ENCODE data around the gene TDRD10.
"Not testable (repeated sequence)": the region's sequence is repeated elsewhere in the genome, so short reads cannot be mapped to it uniquely, and the experiment has no call there.

The TDRD10 gene

GRCh38 chr1:154517661-154518060 is 15.6 kb downstream of the TDRD10 start:
- no peak for DNase-seq

- no peak for DNase-seq
These were observed 17.6 kb downstream of the TDRD10 start for GRCh38 chr1:154519591-154519991.

GRCh38 chr1:154520333-154520732 is 18.3 kb downstream of the TDRD10 start:
- no peak for DNase-seq

DNA sequence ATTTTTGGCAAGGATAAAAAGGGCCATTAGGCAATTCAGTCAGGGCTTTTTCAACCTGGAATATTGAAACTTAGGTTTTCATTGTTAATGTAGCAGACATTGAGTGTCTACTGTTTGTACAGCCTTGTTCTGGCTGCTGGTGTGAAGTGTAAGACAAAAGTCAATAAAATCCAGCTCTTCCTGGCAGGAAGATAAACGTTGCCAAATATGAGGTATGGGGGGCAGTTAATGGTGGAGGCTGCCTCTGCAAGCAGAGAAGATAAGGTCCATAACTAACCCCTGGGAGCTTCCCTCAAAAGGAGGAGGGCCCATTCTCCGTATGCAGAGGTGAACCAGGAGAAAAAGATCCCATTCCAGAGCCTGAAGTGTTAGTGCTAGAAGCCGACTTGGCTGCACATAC is 19.7 kb downstream of the TDRD10 start:
- no peak for DNase-seq

DNA sequence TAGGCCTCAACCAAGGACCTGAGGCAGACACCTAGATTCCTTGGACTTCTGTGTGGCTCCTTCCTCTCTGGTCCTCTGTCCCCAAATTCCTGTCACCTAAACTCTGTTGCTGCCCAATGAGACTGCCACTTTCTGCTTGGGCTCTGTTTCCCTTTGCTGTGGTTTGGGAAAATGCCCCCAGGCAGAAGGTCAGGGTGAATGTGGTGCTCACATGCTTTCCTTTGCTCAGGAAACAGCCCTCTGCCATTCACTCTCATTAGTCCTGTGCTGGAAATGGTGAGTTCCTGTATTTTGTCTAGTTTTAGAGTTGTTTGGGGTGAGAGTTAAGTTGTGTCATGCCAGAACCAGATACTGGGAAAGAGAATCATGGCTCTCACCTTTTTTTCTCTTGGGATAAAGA is 22.9 kb downstream of the TDRD10 start:
- DNase-seq, result no peak

DNA sequence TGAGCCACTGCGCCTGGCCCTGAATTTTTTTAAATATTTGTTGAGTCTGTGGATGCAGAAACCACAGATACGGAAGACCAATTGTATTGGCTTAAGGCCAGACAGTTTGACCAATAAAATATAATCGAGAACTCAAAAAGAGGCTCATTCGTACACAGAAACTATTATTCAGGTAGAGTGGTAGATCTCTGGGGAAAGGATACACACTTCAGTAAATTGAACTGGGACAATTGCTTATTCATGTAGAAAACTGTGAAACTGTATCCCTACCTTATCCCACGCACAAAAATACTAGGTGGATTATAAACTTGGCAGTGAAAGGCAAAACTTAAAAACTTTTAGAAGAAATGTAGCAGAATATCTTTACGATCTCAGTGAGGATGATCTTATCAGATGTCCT is 25.2 kb downstream of the TDRD10 start:
- no peak for DNase-seq

- DNase-seq, result no peak
These were observed 27.3 kb downstream of the TDRD10 start for GRCh38 chr1:154529308-154529707.

DNA sequence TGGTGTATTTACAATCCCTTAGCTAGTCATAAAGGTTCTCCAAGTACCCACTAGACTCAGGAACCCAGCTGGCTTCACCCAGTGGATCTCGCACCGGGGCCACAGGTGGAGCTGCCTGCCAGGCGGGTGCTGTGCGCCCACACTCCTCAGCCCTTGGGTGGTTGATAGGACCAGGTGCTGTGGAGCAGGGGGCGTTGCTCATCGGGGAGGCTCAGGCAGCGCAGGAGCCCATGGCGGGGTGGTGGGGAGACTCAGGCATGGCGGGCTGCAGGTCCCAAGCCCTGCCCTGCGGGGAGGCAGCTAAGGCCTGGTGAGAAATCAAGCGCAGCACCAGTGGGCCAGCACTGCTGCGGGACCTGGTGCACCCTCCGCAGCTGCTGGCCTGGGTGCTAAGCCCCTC is 29.9 kb downstream of the TDRD10 start:
- DNase-seq, result not testable (repeated sequence)

DNA sequence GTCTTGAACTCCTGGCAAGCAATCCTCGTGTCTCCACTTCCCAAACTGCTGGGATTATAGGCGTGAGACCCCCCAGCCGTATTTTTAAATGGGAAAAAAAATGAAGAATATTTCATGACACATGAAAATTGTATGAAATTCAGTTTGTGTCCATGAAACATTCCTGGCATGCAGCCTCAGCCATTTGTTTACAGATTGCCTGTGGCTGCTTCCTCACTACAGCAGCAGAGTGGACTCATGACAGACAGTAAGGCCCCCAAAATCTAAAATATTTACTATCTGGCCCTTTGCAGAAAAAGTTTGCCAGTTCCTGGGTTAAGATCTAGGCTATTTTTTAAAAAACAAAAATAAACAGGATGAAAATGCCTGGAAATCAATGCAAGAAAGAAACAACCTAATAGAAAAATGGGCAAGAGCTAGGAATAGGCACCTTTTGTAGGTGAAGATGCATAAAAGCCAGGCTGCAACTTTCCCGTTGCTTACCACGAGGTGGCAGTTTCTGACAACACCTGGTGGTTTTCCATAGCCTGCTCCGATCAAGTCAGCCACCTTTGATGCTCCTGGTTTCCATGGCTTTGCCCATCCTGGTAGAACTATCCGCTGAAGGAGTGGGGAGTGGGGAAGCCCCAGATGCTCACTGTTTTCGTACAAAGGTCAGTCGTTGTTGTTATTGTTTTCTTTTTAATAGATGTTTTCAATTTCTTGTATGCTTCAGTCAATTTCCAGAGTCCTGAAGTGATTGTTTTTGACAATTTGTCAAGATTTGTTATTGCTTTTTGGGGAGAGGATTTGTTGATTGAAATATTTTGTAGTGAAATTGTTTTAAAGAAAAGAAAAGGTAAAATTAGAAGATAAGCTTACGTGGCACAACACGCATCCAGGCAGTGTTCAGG is 32.2 kb downstream of the TDRD10 start:
- no peak for DNase-seq

GRCh38 chr1:154536570-154536969 is 34.6 kb downstream of the TDRD10 start:
- DNase-seq, result no peak

GRCh38 chr1:154539486-154540483 is 37.8 kb downstream of the TDRD10 start:
- no peak for DNase-seq

DNA sequence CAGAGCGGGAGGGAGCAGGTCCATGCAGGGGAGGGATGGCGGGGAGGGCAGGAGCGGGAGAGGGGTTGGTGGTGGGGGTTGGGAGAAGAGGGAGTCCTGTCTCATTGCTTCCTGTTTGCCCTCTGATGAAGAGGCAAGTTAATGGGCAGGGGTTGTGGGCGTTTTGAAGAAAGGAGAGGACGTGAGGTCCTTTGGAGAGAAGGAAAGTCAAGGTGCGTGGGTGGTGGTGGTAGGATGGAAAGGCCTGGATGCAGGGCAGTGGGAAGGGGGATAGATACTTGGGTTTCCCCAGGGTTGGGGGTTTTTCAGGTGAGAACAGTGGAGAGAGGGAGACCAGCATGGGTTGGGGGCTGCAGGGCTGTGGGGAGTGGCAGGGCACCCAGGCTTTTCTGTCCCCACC is 39.2 kb downstream of the TDRD10 start:
- DNase-seq, result no peak

DNA sequence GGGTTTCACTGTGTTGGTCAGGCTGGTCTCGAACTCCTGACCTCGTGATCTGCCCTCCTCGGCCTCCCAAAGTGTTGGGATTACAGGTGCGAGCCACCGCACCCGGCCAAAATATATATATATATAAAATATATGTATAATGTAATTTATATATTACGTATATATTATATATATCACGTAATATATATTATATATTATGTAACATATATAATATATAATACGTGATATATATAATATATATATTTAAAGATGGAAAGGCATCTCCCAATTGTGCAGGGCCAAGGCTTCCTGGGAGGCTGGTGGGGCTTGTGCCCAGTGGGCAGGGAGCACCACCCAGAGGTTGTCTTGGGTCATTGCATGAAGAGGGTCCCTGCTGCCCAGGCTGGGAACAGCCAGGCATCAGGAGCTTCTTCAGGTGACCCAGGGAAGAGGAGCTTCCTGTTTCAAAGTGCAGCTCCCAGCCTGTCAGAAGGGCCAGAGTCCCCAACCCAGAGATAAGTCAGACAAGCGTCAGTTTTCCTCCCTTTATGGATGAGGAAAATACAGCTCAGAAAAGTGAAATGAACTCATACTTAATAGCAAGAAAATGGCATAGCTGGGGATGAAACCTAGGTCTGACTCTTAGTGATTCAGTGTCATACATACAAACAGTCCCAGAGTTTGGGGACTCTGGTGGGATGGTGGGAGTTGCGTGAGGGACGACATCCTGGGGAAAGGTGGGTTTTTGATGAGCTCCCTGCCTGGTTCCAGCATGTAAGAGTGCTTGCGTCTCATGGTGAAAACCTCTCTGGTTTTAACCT is 44.4 kb downstream of the TDRD10 start:
- no peak for DNase-seq

DNA sequence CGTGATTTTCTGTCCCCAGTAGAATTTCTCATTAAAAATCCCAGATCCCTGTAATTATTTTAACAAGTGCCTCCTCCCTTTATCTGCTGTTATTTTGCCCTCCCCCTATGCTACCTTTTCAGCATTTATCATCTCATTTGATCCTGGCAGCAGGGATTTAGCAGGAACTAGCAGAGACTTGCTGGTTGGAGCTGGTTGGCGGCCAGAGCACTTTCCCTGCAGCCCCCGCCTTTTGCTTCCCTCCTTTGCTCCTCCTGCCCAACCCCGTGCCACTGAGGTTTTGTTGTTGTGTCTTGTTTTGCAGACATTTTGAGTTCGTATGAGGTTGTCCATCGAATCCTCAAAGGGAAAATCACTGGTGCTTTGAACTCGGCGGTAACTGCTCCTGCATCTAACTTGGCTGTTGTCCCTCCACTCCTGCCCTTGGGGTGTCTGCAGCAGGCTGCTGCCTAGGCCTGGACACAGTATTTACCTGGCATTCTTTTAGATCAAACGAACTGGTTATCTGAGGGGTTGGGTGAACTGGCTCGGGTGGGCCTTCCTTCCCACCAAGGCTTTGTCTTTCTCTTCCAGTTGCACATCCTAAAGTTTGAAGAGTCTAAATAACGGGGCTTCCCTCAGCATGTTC is 45.2 kb downstream of the TDRD10 start:
- no peak for DNase-seq

GRCh38 chr1:154548028-154548427 is 46.0 kb downstream of the TDRD10 start:
- DNase-seq, result no peak

- no peak for DNase-seq
These were observed 47.3 kb downstream of the TDRD10 start for GRCh38 chr1:154549202-154549770.

DNA sequence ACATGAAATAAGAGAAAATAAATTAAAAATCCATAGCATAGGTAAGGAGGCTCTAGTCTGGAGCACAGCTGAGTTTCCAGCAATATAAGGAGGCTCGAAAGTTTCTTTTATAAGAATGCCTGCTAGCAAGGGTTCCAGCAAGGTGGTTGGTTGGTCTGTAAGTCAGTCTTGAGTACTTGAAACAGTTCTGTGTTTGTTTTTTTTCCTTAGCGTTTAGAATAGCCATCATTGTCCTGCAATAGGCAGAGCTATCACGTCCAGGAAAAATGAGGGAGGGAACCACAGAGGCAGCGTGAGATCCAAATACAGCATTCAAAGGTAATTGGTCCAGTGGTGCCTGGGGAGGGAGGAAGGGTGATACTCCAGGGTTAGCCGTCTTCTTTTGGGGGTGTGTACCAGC is 48.1 kb downstream of the TDRD10 start:
- DNase-seq, result no peak

DNA sequence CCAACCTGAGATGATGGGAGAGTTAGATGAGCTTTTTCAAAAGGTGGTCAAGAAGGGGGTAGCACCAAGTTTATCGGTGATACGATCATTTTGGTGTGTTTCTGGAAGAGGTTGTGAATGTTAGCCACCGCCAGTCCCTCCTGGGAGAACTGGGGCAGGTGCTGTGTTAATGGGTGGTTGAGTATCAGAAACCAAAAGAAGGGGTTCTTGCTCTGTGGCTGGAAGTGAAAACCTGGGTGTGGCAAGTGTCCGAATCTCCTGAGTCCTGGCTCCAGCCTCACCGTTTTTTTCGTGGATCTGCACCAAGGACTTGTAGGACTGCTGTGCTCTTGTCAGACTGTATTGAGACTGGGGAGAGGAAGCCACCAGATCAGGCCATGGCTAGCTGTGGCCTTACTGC is 48.6 kb downstream of the TDRD10 start:
- no peak for DNase-seq

DNA sequence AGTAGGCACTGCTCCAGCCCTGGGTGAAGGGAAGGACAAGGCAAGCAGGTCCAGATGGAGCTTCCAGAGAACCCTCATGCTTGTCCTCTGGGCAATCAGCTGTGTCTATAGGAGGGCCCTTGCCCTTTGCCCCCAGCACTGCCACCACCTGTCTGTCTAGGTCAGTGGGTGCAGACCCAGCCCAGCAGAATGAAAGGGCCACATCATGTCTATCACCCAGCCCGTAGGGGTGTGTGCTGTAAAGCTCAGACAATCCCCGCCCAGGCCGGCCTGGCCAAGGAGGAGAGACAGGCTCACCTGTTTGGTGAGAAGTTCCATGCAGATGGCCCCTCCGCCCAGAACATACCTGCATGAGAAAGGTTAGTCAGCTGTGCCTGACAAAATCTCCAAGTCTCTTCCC is 49.5 kb downstream of the TDRD10 start:
- DNase-seq, result no peak

DNA sequence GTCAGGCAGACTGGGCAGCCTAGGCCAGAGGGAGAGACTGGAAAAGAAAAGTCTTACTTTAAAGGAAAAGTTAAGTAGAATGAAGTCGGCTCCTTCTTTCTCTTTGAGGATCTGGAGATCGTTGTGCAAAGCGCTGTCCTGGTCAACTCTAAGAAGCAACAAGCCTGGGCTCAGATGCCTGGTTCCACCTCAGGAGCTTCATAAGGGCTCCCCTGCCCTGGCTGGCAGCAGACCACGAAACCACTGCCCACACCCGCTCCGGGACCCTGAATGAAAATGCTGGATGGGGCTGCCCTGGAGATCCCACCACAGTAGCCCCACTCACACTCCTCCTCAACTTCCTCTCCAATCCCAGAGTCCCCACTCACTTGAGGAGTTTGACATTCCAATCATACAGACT is 50.0 kb downstream of the TDRD10 start:
- no peak for DNase-seq

DNA sequence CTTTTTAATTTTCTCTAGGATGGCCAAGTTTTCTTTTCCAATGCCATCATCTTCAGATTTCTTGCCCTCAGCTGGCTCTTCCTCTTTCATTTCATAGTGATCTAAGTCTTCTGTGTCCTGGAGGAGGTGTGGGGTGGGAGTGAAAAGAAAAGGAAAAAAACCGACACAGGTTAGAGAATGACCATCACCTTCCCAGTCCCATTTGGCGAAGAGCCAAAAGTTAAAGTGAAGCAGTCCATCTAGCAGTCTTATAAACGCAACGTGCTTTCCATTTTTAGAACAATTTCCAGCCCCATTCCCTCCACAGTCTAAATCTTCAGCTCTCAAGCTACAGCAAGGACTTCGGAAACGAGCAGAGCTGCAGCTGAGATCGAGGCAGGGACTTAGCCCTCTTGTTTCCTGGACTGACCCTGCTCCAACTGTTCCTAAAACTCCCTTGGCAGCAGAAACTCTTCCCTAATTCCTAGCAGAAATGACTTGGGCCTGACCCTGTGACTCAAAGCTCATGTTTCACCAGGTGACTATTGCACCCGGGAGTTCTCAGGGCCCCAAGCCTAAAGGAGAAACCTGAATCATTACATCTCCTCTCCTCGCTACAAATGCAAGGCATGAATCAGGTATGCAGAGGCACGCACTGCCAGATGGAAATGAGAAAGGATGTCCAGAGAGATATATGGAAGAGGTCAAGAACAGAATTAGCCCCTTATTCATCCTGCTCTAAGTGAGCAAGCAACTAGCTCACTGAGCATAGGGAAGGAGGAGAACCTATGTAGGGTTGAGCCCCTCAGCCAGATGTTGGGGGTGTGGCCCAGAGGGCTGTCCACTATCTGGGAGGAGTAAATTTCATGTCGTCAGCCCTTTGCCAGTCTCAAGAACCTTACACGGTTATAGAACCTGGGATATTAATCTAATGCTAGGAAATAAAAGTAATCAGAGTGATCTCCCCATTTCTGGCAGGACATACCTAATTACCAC is 51.3 kb downstream of the TDRD10 start:
- no peak for DNase-seq
